PC-3 (cell line): ENCODE results near the gene GCKR. TPM values are rescaled to one million over a fixed set of nuclear protein-coding genes. Genes with fewer than 3 reads are reported as not detected.

Source experiments
- ATAC-seq: fragments of 200-7000 bp; cut with Tn5 transposase; 2 replicates; pipeline ENCODE4 v1.9.1; 2020; ENCODE audit warnings: mild to moderate bottlenecking, moderate library complexity
- BruUV-seq: library from RNA; stranded (reverse); fragments of 400-500 nt; replicated peaks from 2 replicates; lab custom pipeline; 2021; lab: Mats Ljungman, UMichigan
- CTCF ChIA-PET: fragments of 300-600 bp; sonication (Branson Sonifier 250); formaldehyde crosslinking; loops from one replicate; lab custom pipeline; 2022; ENCODE audit warnings: antibody characterized with exemption; lab: Charles Lee
- POLR2A ChIA-PET: fragments of 300-600 bp; sonication (Branson Sonifier 250); formaldehyde crosslinking; loops from one replicate; lab custom pipeline; 2022; ENCODE audit warnings: antibody characterized with exemption; ENCODE audit not compliant: unreplicated experiment; lab: Charles Lee
- DNase-seq: peaks from one replicate; pipeline ENCODE4 v3.0.0-alpha.2; 2015
- H2AFZ ChIP-seq: fragments of 300-600 bp; sonication (generic); 2 replicates; pipeline ENCODE4 v1.6.0; 2016; ENCODE audit warnings: antibody characterized with exemption, low read length
- H3F3A ChIP-seq: fragments of 300-600 bp; sonication (generic); one replicate; pipeline ENCODE4 v1.6.0; 2017; ENCODE audit warnings: antibody characterized with exemption, low read length, control low read depth, mild to moderate bottlenecking; ENCODE audit not compliant: unreplicated experiment
- H3K27ac ChIP-seq: fragments of 300-600 bp; sonication (generic); 2 replicates; pipeline ENCODE4 v1.5.1; 2016; ENCODE audit warnings: mild to moderate bottlenecking, low read length
- H3K27me3 ChIP-seq: fragments of 300-600 bp; sonication (generic); 2 replicates; pipeline ENCODE4 v1.6.1; 2016; ENCODE audit warnings: low read length, mixed read lengths
- H3K36me3 ChIP-seq: fragments of 300-600 bp; sonication (generic); 2 replicates; pipeline ENCODE4 v1.6.1; 2016; ENCODE audit warnings: low read depth, mixed run types, low read length, mixed read lengths
- H3K4me1 ChIP-seq: fragments of 300-600 bp; sonication (generic); 2 replicates; pipeline ENCODE4 v1.5.1; 2016; ENCODE audit warnings: low read length; ENCODE audit not compliant: insufficient read depth
- H3K4me2 ChIP-seq: fragments of 300-600 bp; sonication (generic); 2 replicates; pipeline ENCODE4 v1.6.0; 2016; ENCODE audit warnings: low read length
- H3K4me3 ChIP-seq: fragments of 300-600 bp; sonication (generic); 2 replicates; pipeline ENCODE4 v1.5.1; 2016; ENCODE audit warnings: mild to moderate bottlenecking, low read length, mixed read lengths
- H3K79me2 ChIP-seq: fragments of 300-600 bp; sonication (generic); 2 replicates; pipeline ENCODE4 v1.6.1; 2017; ENCODE audit warnings: low read length, mixed read lengths
- H3K9ac ChIP-seq: fragments of 300-600 bp; sonication (generic); 2 replicates; pipeline ENCODE4 v1.6.0; 2016; ENCODE audit warnings: mild to moderate bottlenecking, low read length
- H3K9me2 ChIP-seq: fragments of 300-600 bp; sonication (generic); replicated peaks from 2 replicates; pipeline ENCODE4 v1.6.1; 2016; ENCODE audit warnings: mixed run types, low read length, mixed read lengths
- H3K9me3 ChIP-seq: fragments of 300-600 bp; sonication (generic); 2 replicates; pipeline ENCODE4 v1.6.1; 2016; ENCODE audit warnings: low read length, mixed read lengths
- H4K20me1 ChIP-seq: fragments of 300-600 bp; sonication (generic); 2 replicates; pipeline ENCODE4 v1.6.1; 2016; ENCODE audit warnings: low read length, mixed read lengths
- EZH2 ChIP-seq: fragments of 300-600 bp; sonication (generic); IDR thresholded peaks from one replicate; pipeline ENCODE4 v1.6.1; 2017; ENCODE audit warnings: antibody characterized with exemption, mild to moderate bottlenecking, low read length; ENCODE audit not compliant: unreplicated experiment
- EZH2phosphoT487 ChIP-seq: fragments of 300-600 bp; sonication (generic); IDR thresholded peaks from 2 replicates; pipeline ENCODE4 v1.6.1; 2018; ENCODE audit warnings: mild to moderate bottlenecking, antibody characterized with exemption, low read length, borderline replicate concordance
- intact Hi-C: fragments of 100-400 bp; cut with micrococcal nuclease; formaldehyde crosslinking; loops from 2 replicates; pipeline ENCODE4 v1.9.0; 2023
- total RNA-seq: library from RNA; depleted of rRNA; stranded (reverse); fragments of >200 nt; gene quantifications from 2 replicates; pipeline ENCODE4 v1.2.3, GENCODE V29; 2014
- TF ChIP-seq, protein P1 (sequence below): fragments of 300-600 bp; sonication (generic); conservative IDR thresholded peaks from 2 replicates; pipeline ENCODE4 v1.5.1; 2017; ENCODE audit warnings: antibody characterized with exemption, low read depth, mild to moderate bottlenecking, low read length

GCKR gene
- total RNA-seq, 1 experiment from 2014 or later, result not detected

DNA sequence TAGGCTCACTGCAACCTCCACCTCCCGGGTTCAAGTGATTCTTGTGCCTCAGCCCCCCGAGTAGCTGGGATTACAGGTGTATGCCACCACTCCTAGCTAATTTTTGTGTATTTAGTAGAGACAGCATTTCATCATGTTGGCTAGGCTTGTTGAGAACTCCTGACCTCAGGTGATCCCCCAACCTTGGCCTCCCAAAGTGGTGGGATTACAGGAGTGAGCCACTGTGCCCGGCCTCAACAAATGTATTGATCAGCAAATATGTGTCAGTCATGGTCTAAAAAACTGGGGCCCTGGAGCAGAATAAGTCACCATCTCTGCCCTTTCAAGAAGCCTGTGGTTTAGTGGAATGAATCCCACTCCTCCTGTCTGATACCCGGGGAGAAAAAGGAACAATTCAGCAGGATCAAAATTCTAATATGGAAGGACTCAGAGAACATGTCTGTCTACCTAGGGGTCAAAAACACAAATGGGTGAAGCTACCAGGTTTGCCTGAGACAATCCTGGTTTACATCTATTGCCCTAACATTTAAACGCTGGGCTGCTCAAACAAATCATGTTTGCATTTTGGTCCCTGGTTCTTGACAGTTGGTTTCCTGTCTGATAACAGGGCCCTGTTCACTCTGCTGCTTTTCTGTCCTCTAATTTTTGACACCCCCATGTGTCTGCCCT is 21.6 kb downstream of the GCKR start:
- Histone ChIP-seq H3F3A (no peaks in the 10 kb centered on the region), H3K4me2 (no peak overlapping the region), H3K27me3 (no peaks in the 10 kb centered on the region), H3K27ac (no peak overlapping the region), H3K9me3 (no peaks in the 10 kb centered on the region), H3K4me1 (no peaks in the 10 kb centered on the region), H2AFZ (no peak overlapping the region), H3K79me2 (no peaks in the 10 kb centered on the region), H3K36me3 (no peaks in the 10 kb centered on the region), H3K9me2 (no peaks in the 10 kb centered on the region), H3K4me3 (no peak overlapping the region), H4K20me1 (no peaks in the 10 kb centered on the region), H3K9ac (no peak overlapping the region)
- no TSS peak for BruUV-seq
- ChIA-PET CTCF (no interaction called here), POLR2A (no interaction called here)
- intact Hi-C loops, result no loop called here
- no peak for DNase-seq
- TF ChIP-seq EZH2 (no peak), EZH2phosphoT487 (no peak)
- TF ChIP-seq, protein P1, sequence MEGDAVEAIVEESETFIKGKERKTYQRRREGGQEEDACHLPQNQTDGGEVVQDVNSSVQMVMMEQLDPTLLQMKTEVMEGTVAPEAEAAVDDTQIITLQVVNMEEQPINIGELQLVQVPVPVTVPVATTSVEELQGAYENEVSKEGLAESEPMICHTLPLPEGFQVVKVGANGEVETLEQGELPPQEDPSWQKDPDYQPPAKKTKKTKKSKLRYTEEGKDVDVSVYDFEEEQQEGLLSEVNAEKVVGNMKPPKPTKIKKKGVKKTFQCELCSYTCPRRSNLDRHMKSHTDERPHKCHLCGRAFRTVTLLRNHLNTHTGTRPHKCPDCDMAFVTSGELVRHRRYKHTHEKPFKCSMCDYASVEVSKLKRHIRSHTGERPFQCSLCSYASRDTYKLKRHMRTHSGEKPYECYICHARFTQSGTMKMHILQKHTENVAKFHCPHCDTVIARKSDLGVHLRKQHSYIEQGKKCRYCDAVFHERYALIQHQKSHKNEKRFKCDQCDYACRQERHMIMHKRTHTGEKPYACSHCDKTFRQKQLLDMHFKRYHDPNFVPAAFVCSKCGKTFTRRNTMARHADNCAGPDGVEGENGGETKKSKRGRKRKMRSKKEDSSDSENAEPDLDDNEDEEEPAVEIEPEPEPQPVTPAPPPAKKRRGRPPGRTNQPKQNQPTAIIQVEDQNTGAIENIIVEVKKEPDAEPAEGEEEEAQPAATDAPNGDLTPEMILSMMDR, result no peak
- no peak for ATAC-seq

DNA sequence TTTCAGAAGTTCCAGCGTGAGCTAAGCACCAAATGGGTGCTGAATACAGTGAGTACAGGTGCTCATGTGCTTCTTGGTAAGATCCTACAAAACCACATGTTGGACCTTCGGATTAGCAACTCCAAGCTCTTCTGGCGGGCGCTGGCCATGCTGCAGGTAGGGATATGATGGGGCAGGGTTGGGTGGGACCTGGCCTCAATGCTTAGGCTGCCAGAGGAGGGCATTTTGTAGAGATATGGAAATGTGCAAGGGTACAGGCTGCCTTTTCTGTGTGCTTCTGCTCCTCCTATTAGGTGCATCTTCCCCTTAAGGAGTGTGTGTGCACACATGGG is 22.1 kb downstream of the GCKR start:
- CTCF ChIA-PET, result no interaction called here
- no peak for ATAC-seq
- no TSS peak for BruUV-seq

DNA sequence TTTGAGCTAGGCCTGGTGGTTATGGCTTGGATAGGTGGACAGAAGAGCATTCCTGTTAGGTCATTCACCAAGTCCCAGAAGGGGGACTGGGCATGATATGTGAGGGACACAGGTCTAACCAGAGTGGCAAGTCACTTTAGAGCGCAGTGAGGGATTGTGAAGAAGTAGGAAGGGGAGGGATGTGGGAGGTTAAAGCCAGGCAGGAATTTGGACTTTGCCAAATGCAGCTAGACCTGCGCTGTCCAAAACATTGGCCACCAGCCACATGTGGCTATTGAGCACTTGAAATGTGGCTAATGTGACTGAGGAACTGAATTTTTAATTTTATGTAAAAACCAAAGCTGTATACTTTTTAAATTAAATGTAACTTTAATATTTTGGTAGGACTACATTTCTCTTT is 23.7 kb downstream of the GCKR start:
- H3K9ac ChIP-seq, result no peak overlapping the region
- ChIA-PET POLR2A (no interaction called here), CTCF (no interaction called here)
- H3K27me3 ChIP-seq, result no peaks in the 10 kb centered on the region
- no peaks in the 10 kb centered on the region for H3K4me1 ChIP-seq
- no peaks in the 10 kb centered on the region for H3K9me3 ChIP-seq
- TF ChIP-seq, protein P1, result no peak
- no peak for TF ChIP-seq EZH2phosphoT487
- no peak for TF ChIP-seq EZH2
- H3K4me2 ChIP-seq, result no peak overlapping the region
- BruUV-seq, result no TSS peak
- no peaks in the 10 kb centered on the region for H3K79me2 ChIP-seq
- DNase-seq (no peak), ATAC-seq (no peak)
- H4K20me1 ChIP-seq, result no peaks in the 10 kb centered on the region
- intact Hi-C loops, result no loop called here
- H3F3A ChIP-seq, result no peaks in the 10 kb centered on the region
- H2AFZ ChIP-seq, result no peak overlapping the region
- H3K27ac ChIP-seq, result no peak overlapping the region
- H3K9me2 ChIP-seq, result no peaks in the 10 kb centered on the region
- no peak overlapping the region for H3K4me3 ChIP-seq
- H3K36me3 ChIP-seq, result no peaks in the 10 kb centered on the region

More for the DNA sequence above, 22.1 kb downstream of the GCKR start:
- Histone ChIP-seq H3K27me3 (no peaks in the 10 kb centered on the region), H3K27ac (no peak overlapping the region), H4K20me1 (no peaks in the 10 kb centered on the region), H3K9me3 (no peaks in the 10 kb centered on the region), H3K36me3 (no peaks in the 10 kb centered on the region), H3K4me1 (no peaks in the 10 kb centered on the region), H3K4me3 (no peak overlapping the region), H3F3A (no peaks in the 10 kb centered on the region), H3K9me2 (no peaks in the 10 kb centered on the region), H3K9ac (no peak overlapping the region), H3K4me2 (no peak overlapping the region), H3K79me2 (no peaks in the 10 kb centered on the region), H2AFZ (no peak overlapping the region)
- POLR2A ChIA-PET, result no interaction called here
- intact Hi-C loops, result no loop called here
- DNase-seq, result no peak
- TF ChIP-seq EZH2phosphoT487 (no peak), EZH2 (no peak)
- TF ChIP-seq, protein P1, result no peak
